ENCODE results near the gene PSKH1.

Gene PSKH1

GRCh38 chr16:67926181-67926750 is 33.2 kb downstream of the PSKH1 start (continued):
- TF ChIP-seq ZSCAN5A (tag by site-specific recombination; IDR thresholded peaks at IDR 0.05): no peak
- TF ChIP-seq ZNF423 (tag by site-specific recombination; IDR thresholded peaks at IDR 0.05): no peak
- TF ChIP-seq ZNF362 (tag by site-specific recombination; IDR thresholded peaks at IDR 0.05): no peak
- TF ChIP-seq SP7 (tag by site-specific recombination; IDR thresholded peaks at IDR 0.05): peak; percentile 76
- TF ChIP-seq ZNF692 (tag by site-specific recombination; IDR thresholded peaks at IDR 0.05): peak; percentile 40; the same call in 1 of the 2 replicates
- no peak for TF ChIP-seq YY1 (tag by site-specific recombination; IDR thresholded peaks at IDR 0.05)
- no peak for TF ChIP-seq ZNF701 (tag by site-specific recombination; IDR thresholded peaks at IDR 0.05)
- no peak for TF ChIP-seq ZNF473 (tag by site-specific recombination; IDR thresholded peaks at IDR 0.05)
- TF ChIP-seq GLIS1 (tag by site-specific recombination; IDR thresholded peaks at IDR 0.05): no peak; the same call in 1 of the 2 replicates
- TF ChIP-seq MEIS1 (CRISPR knock-in tag; IDR thresholded peaks at IDR 0.05; ENCODE audit: borderline replicate concordance): no peak
- no peak for TF ChIP-seq ZNF169 (tag by site-specific recombination; IDR thresholded peaks at IDR 0.05)
- peak; percentile 33; the same call in 1 of the 2 replicates for TF ChIP-seq ZNF600 (tag by site-specific recombination; IDR thresholded peaks at IDR 0.05)
- TF ChIP-seq ZFP3 (tag by site-specific recombination; IDR thresholded peaks at IDR 0.05; ENCODE audit: low read depth): no peak
- peak; percentile 70; the same call in 1 of the 2 replicates for TF ChIP-seq ZNF629 (tag by site-specific recombination; IDR thresholded peaks at IDR 0.05)
- no peak for TF ChIP-seq ZNF280D (tag by site-specific recombination; IDR thresholded peaks at IDR 0.05)
- TF ChIP-seq ZNF426 (tag by site-specific recombination; IDR thresholded peaks at IDR 0.05): no peak
- TF ChIP-seq HOXC10 (CRISPR knock-in tag; IDR thresholded peaks at IDR 0.05): no peak
- no peak for TF ChIP-seq EGR2 (tag by site-specific recombination; IDR thresholded peaks at IDR 0.05; ENCODE audit: low read depth)
- peak; percentile 72 for TF ChIP-seq ZBTB17 (tag by site-specific recombination; IDR thresholded peaks at IDR 0.05)
- peak; percentile 87 for TF ChIP-seq PATZ1 (tag by site-specific recombination; IDR thresholded peaks at IDR 0.05)
- peak; percentile 68 for TF ChIP-seq ZNF660 (tag by site-specific recombination; IDR thresholded peaks at IDR 0.05)
- no peak for TF ChIP-seq GLI4 (tag by site-specific recombination; IDR thresholded peaks at IDR 0.05)
- TF ChIP-seq ZNF354C (tag by site-specific recombination; IDR thresholded peaks at IDR 0.05; ENCODE audit: borderline replicate concordance, low read depth): no peak
- no peak for TF ChIP-seq KLF7 (tag by site-specific recombination; IDR thresholded peaks at IDR 0.05; ENCODE audit: borderline replicate concordance)
- TF ChIP-seq ZNF843 (tag by site-specific recombination; IDR thresholded peaks at IDR 0.05): 0 out of 2 replicates have a peak, but pooled peaks have one; percentile 24
- 0 out of 2 replicates have a peak, but pooled peaks have one; percentile 10 for TF ChIP-seq SCRT1 (tag by site-specific recombination; IDR thresholded peaks at IDR 0.05; ENCODE audit: borderline replicate concordance)
- TF ChIP-seq ZNF621 (tag by site-specific recombination; IDR thresholded peaks at IDR 0.05): no peak
- no peak for TF ChIP-seq ZNF341 (tag by site-specific recombination; IDR thresholded peaks at IDR 0.05; ENCODE audit: low read depth)
- TF ChIP-seq HOXA7 (CRISPR knock-in tag; IDR thresholded peaks at IDR 0.05; ENCODE audit: borderline replicate concordance): no peak
- TF ChIP-seq ZNF548 (tag by site-specific recombination; IDR thresholded peaks at IDR 0.05): no peak
- no peak for TF ChIP-seq ZNF626 (tag by site-specific recombination; IDR thresholded peaks at IDR 0.05)
- TF ChIP-seq ZNF433 (tag by site-specific recombination; IDR thresholded peaks at IDR 0.05; ENCODE audit: low read depth): no peak
- no peak; the same call in 1 of the 2 replicates for TF ChIP-seq FEZF1 (tag by site-specific recombination; IDR thresholded peaks at IDR 0.05)
- TF ChIP-seq ZNF544 (tag by site-specific recombination; IDR thresholded peaks at IDR 0.05): no peak
